ENCODE results near the gene S1PR2. TPM values are rescaled to one million over a fixed set of nuclear protein-coding genes. Genes with fewer than 3 reads are reported as not detected.
A peak's percentile ranks its signal among the peaks of the same experiment; 100 is the strongest.

Gene S1PR2
- total RNA-seq, 1 donor from 2014 or later: 12.5 TPM

DNA sequence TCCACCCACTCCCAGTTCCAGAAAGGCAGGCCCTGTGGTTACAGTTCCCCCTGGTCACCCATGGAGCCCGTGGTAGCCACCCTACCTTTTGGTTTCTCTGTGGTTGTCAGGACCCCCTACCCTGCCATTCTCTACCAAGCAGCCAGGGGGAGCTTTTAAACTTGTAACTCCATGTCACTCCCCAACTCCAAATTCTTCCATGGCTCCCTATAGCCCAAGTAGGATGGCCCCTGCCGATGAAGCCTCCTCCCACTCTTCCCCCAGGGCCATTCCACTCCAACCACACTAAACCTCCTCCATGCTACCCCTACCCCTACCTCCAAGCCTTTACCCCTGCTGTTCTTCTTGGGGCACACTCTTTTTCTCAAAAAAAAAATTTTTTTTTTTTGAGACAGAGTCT, 2.2 kb downstream of the S1PR2 start:
- Mint-ChIP-seq H3K27ac (ENCODE audit: unreplicated experiment) (no peak overlapping the region), H3K9me3 (ENCODE audit: unreplicated experiment) (peaks cover 4% of the 10 kb centered on the region), H3K36me3 (ENCODE audit: unreplicated experiment) (peaks cover 4% of the 10 kb centered on the region), H3K4me3 (ENCODE audit: unreplicated experiment) (no peak overlapping the region), H3K27me3 (ENCODE audit: unreplicated experiment) (peaks cover 8% of the 10 kb centered on the region), H3K4me1 (ENCODE audit: low read depth, unreplicated experiment) (peaks cover 4% of the 10 kb centered on the region)
- DNase-seq: peak; percentile 34
- TF ChIP-seq, protein P1, sequence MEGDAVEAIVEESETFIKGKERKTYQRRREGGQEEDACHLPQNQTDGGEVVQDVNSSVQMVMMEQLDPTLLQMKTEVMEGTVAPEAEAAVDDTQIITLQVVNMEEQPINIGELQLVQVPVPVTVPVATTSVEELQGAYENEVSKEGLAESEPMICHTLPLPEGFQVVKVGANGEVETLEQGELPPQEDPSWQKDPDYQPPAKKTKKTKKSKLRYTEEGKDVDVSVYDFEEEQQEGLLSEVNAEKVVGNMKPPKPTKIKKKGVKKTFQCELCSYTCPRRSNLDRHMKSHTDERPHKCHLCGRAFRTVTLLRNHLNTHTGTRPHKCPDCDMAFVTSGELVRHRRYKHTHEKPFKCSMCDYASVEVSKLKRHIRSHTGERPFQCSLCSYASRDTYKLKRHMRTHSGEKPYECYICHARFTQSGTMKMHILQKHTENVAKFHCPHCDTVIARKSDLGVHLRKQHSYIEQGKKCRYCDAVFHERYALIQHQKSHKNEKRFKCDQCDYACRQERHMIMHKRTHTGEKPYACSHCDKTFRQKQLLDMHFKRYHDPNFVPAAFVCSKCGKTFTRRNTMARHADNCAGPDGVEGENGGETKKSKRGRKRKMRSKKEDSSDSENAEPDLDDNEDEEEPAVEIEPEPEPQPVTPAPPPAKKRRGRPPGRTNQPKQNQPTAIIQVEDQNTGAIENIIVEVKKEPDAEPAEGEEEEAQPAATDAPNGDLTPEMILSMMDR (IDR thresholded peaks at IDR 0.05; ENCODE audit: partially characterized antibody, unreplicated experiment): peak; percentile 57

- Mint-ChIP-seq H3K4me3 (ENCODE audit: unreplicated experiment) (no peak overlapping the region), H3K9me3 (ENCODE audit: unreplicated experiment) (peaks cover 4% of the 10 kb centered on the region), H3K27ac (ENCODE audit: unreplicated experiment) (no peak overlapping the region), H3K27me3 (ENCODE audit: unreplicated experiment) (peaks cover 8% of the 10 kb centered on the region), H3K4me1 (ENCODE audit: low read depth, unreplicated experiment) (peaks cover 4% of the 10 kb centered on the region), H3K36me3 (ENCODE audit: unreplicated experiment) (peaks cover 5% of the 10 kb centered on the region)
- TF ChIP-seq, protein P1 (IDR thresholded peaks at IDR 0.05; ENCODE audit: partially characterized antibody, unreplicated experiment): no peak
- no peak for DNase-seq
Observed at GRCh38 chr19:10228393-10228792, 2.7 kb downstream of the S1PR2 start.

- Mint-ChIP-seq H3K27me3 (ENCODE audit: unreplicated experiment) (peaks cover 10% of the 10 kb centered on the region), H3K9me3 (ENCODE audit: unreplicated experiment) (peaks cover 4% of the 10 kb centered on the region), H3K27ac (ENCODE audit: unreplicated experiment) (no peak overlapping the region), H3K4me1 (ENCODE audit: low read depth, unreplicated experiment) (peaks cover 4% of the 10 kb centered on the region), H3K4me3 (ENCODE audit: unreplicated experiment) (no peak overlapping the region), H3K36me3 (ENCODE audit: unreplicated experiment) (peaks cover 5% of the 10 kb centered on the region)
- TF ChIP-seq, protein P1 (IDR thresholded peaks at IDR 0.05; ENCODE audit: partially characterized antibody, unreplicated experiment): no peak
- DNase-seq: no peak
Observed at GRCh38 chr19:10227026-10227971, 3.8 kb downstream of the S1PR2 start.

- Mint-ChIP-seq H3K27ac (ENCODE audit: unreplicated experiment) (no peak overlapping the region), H3K4me3 (ENCODE audit: unreplicated experiment) (no peak overlapping the region), H3K27me3 (ENCODE audit: unreplicated experiment) (peaks cover 8% of the 10 kb centered on the region), H3K4me1 (ENCODE audit: low read depth, unreplicated experiment) (peaks cover 4% of the 10 kb centered on the region), H3K36me3 (ENCODE audit: unreplicated experiment) (peaks cover 5% of the 10 kb centered on the region), H3K9me3 (ENCODE audit: unreplicated experiment) (peaks cover 4% of the 10 kb centered on the region)
- TF ChIP-seq, protein P1 (IDR thresholded peaks at IDR 0.05; ENCODE audit: partially characterized antibody, unreplicated experiment): no peak
- DNase-seq: peak; percentile 22
Observed at GRCh38 chr19:10226376-10227025, 4.6 kb downstream of the S1PR2 start.

- Mint-ChIP-seq H3K27me3 (ENCODE audit: unreplicated experiment) (peaks cover 8% of the 10 kb centered on the region), H3K36me3 (ENCODE audit: unreplicated experiment) (peaks cover 5% of the 10 kb centered on the region), H3K4me3 (ENCODE audit: unreplicated experiment) (no peak overlapping the region), H3K4me1 (ENCODE audit: low read depth, unreplicated experiment) (peaks cover 4% of the 10 kb centered on the region), H3K9me3 (ENCODE audit: unreplicated experiment) (peaks cover 4% of the 10 kb centered on the region), H3K27ac (ENCODE audit: unreplicated experiment) (no peak overlapping the region)
- DNase-seq: no peak
- TF ChIP-seq, protein P1 (IDR thresholded peaks at IDR 0.05; ENCODE audit: partially characterized antibody, unreplicated experiment): no peak
Observed at GRCh38 chr19:10226021-10226375, 5.1 kb downstream of the S1PR2 start.

Data from glutamatergic neuron (in vitro differentiated cells).